Measurements from ENCODE around the gene PSMF1. TPM values are rescaled to one million over a fixed set of nuclear protein-coding genes. Genes with fewer than 3 reads are reported as not detected.

The PSMF1 gene, protein sequence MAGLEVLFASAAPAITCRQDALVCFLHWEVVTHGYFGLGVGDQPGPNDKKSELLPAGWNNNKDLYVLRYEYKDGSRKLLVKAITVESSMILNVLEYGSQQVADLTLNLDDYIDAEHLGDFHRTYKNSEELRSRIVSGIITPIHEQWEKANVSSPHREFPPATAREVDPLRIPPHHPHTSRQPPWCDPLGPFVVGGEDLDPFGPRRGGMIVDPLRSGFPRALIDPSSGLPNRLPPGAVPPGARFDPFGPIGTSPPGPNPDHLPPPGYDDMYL
- polyA plus RNA-seq, result 10 to 100 TPM; 24.2 to 72.5 TPM

GRCh38 chr20:1118336-1119127 is at the start of gene PSMF1:
PSMF1 (plus strand) TSS chr20:1118602; CDS start chr20:1118774, 172 bp downstream.
- 1% methylated on average over 62 of the region's 62 CpGs for WGBS, 2 donors
- Histone ChIP-seq H3K9me3 (ENCODE audit: control insufficient read depth in 2 of 2, insufficient read depth in 1 of 2, low read depth in 1 of 2, low read length in 1 of 2) (no peaks in the 10 kb centered on the region), H3K27me3 (ENCODE audit: control insufficient read depth in 1 of 2, insufficient read depth in 2 of 2, low read length in 2 of 2) (no peaks in the 10 kb centered on the region), H3K4me3 (ENCODE audit: low read depth in 1 of 2, low read length in 2 of 2) (peak within 1 kb of the TSS; percentile 90 to 96), H3K27ac (ENCODE audit: low read depth in 2 of 2, low read length in 1 of 2) (peak within 1 kb of the TSS; percentile 79 to 81), H3K4me1 (ENCODE audit: control insufficient read depth in 2 of 2, insufficient read depth in 2 of 2, low read length in 1 of 2) (peaks cover 0 to 6% of the 10 kb centered on the region in 2 donors), H3K36me3 (ENCODE audit: control insufficient read depth in 2 of 2, insufficient read depth in 2 of 2, low read length in 1 of 2) (no peaks in the 10 kb centered on the region)

- 80 to 83% methylated on average over 2 of the region's 2 CpGs for WGBS, 2 donors
- Histone ChIP-seq H3K9me3 (ENCODE audit: control insufficient read depth in 2 of 2, insufficient read depth in 1 of 2, low read depth in 1 of 2, low read length in 1 of 2) (no peaks in the 10 kb centered on the region), H3K27ac (ENCODE audit: low read depth in 2 of 2, low read length in 1 of 2) (no peak overlapping the region), H3K4me3 (ENCODE audit: low read depth in 1 of 2, low read length in 2 of 2) (no peak overlapping the region), H3K4me1 (ENCODE audit: control insufficient read depth in 2 of 2, insufficient read depth in 2 of 2, low read length in 1 of 2) (no peaks in the 10 kb centered on the region), H3K27me3 (ENCODE audit: control insufficient read depth in 1 of 2, insufficient read depth in 2 of 2, low read length in 2 of 2) (no peaks in the 10 kb centered on the region), H3K36me3 (ENCODE audit: control insufficient read depth in 2 of 2, insufficient read depth in 2 of 2, low read length in 1 of 2) (no peaks in the 10 kb centered on the region)
Measured at GRCh38 chr20:1072258-1072657, 46.1 kb upstream of the PSMF1 start.

- Histone ChIP-seq H3K36me3 (ENCODE audit: control insufficient read depth in 2 of 2, insufficient read depth in 2 of 2, low read length in 1 of 2) (no peaks in the 10 kb centered on the region), H3K27me3 (ENCODE audit: control insufficient read depth in 1 of 2, insufficient read depth in 2 of 2, low read length in 2 of 2) (no peaks in the 10 kb centered on the region), H3K4me1 (ENCODE audit: control insufficient read depth in 2 of 2, insufficient read depth in 2 of 2, low read length in 1 of 2) (no peaks in the 10 kb centered on the region), H3K27ac (ENCODE audit: low read depth in 2 of 2, low read length in 1 of 2) (no peak overlapping the region), H3K9me3 (ENCODE audit: control insufficient read depth in 2 of 2, insufficient read depth in 1 of 2, low read depth in 1 of 2, low read length in 1 of 2) (no peaks in the 10 kb centered on the region), H3K4me3 (ENCODE audit: low read depth in 1 of 2, low read length in 2 of 2) (no peak overlapping the region)
- WGBS, 2 donors, result 78 to 79% methylated on average over 3 of the region's 3 CpGs
Measured at GRCh38 chr20:1075616-1076015, 42.8 kb upstream of the PSMF1 start.

DNA sequence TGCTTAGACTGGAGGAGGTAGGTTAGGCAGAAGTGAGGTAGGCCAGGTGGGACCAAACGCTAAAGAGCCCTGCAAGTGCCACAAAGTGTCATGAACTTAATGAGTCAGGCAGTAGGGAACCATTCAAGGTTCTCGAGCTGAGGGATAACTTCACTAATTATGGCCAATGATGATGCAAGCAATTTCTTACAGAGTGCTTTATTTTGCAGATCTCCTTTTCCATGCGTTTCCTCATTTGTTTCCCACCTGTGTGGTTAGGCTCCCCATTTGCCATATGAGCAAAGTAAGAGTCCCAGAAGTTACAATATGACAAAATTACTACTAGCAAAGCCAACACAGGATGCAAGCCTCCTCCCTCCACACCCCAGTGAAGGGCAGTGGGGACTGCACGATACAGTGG is 36.5 kb upstream of the PSMF1 start:
- WGBS, 2 donors, result 92 to 93% methylated on average over 4 of the region's 4 CpGs

GRCh38 chr20:1083431-1084080 is 34.8 kb upstream of the PSMF1 start:
- Histone ChIP-seq H3K27ac (ENCODE audit: low read depth in 2 of 2, low read length in 1 of 2) (no peak overlapping the region), H3K4me1 (ENCODE audit: control insufficient read depth in 2 of 2, insufficient read depth in 2 of 2, low read length in 1 of 2) (no peaks in the 10 kb centered on the region), H3K9me3 (ENCODE audit: control insufficient read depth in 2 of 2, insufficient read depth in 1 of 2, low read depth in 1 of 2, low read length in 1 of 2) (no peaks in the 10 kb centered on the region), H3K27me3 (ENCODE audit: control insufficient read depth in 1 of 2, insufficient read depth in 2 of 2, low read length in 2 of 2) (no peaks in the 10 kb centered on the region), H3K36me3 (ENCODE audit: control insufficient read depth in 2 of 2, insufficient read depth in 2 of 2, low read length in 1 of 2) (no peaks in the 10 kb centered on the region), H3K4me3 (ENCODE audit: low read depth in 1 of 2, low read length in 2 of 2) (no peak overlapping the region)
- 53 to 64% methylated on average over 5 of the region's 5 CpGs for WGBS, 2 donors

More for the DNA sequence above, 36.5 kb upstream of the PSMF1 start:
- no peaks in the 10 kb centered on the region for H3K36me3 ChIP-seq (ENCODE audit: control insufficient read depth in 2 of 2, insufficient read depth in 2 of 2, low read length in 1 of 2)
- no peak overlapping the region for H3K4me3 ChIP-seq (ENCODE audit: low read depth in 1 of 2, low read length in 2 of 2)
- no peaks in the 10 kb centered on the region for H3K27me3 ChIP-seq (ENCODE audit: control insufficient read depth in 1 of 2, insufficient read depth in 2 of 2, low read length in 2 of 2)
- no peak overlapping the region for H3K27ac ChIP-seq (ENCODE audit: low read depth in 2 of 2, low read length in 1 of 2)
- H3K9me3 ChIP-seq (ENCODE audit: control insufficient read depth in 2 of 2, insufficient read depth in 1 of 2, low read depth in 1 of 2, low read length in 1 of 2), result no peaks in the 10 kb centered on the region
- H3K4me1 ChIP-seq (ENCODE audit: control insufficient read depth in 2 of 2, insufficient read depth in 2 of 2, low read length in 1 of 2), result no peaks in the 10 kb centered on the region

DNA sequence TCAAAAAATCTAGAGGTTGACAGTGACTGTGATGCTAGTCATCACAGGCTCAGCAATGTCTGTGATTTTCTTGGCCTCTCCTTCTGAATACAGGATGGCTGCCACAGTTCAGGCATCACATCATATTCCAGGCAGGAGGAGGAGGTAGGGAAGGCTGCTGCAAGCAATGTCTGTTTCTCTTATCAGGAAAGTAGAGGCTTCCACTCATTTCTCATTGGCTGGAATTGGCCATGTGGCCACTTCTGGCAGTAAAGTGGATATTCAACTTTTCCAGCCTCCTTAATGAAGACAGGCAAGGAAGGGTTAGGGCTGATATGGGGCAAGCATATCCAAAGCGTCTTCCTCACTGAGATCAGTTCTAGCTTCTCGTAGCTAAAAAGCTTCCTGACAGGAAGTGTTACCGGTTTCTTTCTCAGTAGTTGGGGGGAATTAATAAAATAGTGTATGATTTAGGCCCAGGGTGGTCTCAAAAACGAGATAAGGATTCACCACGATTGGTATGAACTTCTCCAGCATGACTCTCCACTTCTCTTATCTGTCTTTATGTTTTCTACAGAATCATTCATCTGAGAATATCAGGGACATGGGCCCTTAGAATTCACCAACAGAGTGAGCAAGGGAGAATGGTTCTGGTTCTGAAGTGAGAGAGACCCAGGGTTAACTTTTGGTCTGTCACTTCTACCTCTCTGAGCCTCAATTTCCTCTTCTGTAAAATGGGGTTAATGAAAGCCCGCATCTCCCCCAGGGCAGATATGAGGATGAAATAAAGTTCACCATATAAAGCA is 32.7 kb upstream of the PSMF1 start:
- no peaks in the 10 kb centered on the region for H3K36me3 ChIP-seq (ENCODE audit: control insufficient read depth in 2 of 2, insufficient read depth in 2 of 2, low read length in 1 of 2)
- no peak overlapping the region for H3K27ac ChIP-seq (ENCODE audit: low read depth in 2 of 2, low read length in 1 of 2)
- H3K4me3 ChIP-seq (ENCODE audit: low read depth in 1 of 2, low read length in 2 of 2), result no peak overlapping the region
- no peaks in the 10 kb centered on the region for H3K27me3 ChIP-seq (ENCODE audit: control insufficient read depth in 1 of 2, insufficient read depth in 2 of 2, low read length in 2 of 2)
- peaks cover 0 to 3% of the 10 kb centered on the region in 2 donors for H3K9me3 ChIP-seq (ENCODE audit: control insufficient read depth in 2 of 2, insufficient read depth in 1 of 2, low read depth in 1 of 2, low read length in 1 of 2)
- 63 to 66% methylated on average over 6 of the region's 6 CpGs for WGBS, 2 donors
- no peaks in the 10 kb centered on the region for H3K4me1 ChIP-seq (ENCODE audit: control insufficient read depth in 2 of 2, insufficient read depth in 2 of 2, low read length in 1 of 2)

GRCh38 chr20:1086277-1087213 is 31.9 kb upstream of the PSMF1 start:
- no peak overlapping the region for H3K4me3 ChIP-seq (ENCODE audit: low read depth in 1 of 2, low read length in 2 of 2)
- 39 to 45% methylated on average over 5 of the region's 5 CpGs for WGBS, 2 donors
- no peaks in the 10 kb centered on the region for H3K27me3 ChIP-seq (ENCODE audit: control insufficient read depth in 1 of 2, insufficient read depth in 2 of 2, low read length in 2 of 2)
- no peaks in the 10 kb centered on the region for H3K4me1 ChIP-seq (ENCODE audit: control insufficient read depth in 2 of 2, insufficient read depth in 2 of 2, low read length in 1 of 2)
- H3K9me3 ChIP-seq (ENCODE audit: control insufficient read depth in 2 of 2, insufficient read depth in 1 of 2, low read depth in 1 of 2, low read length in 1 of 2), result peaks cover 0 to 3% of the 10 kb centered on the region in 2 donors
- H3K36me3 ChIP-seq (ENCODE audit: control insufficient read depth in 2 of 2, insufficient read depth in 2 of 2, low read length in 1 of 2), result no peaks in the 10 kb centered on the region
- H3K27ac ChIP-seq (ENCODE audit: low read depth in 2 of 2, low read length in 1 of 2), result no peak overlapping the region

GRCh38 chr20:1087311-1087905 is 31.0 kb upstream of the PSMF1 start:
- Histone ChIP-seq H3K4me3 (ENCODE audit: low read depth in 1 of 2, low read length in 2 of 2) (no peak overlapping the region), H3K27me3 (ENCODE audit: control insufficient read depth in 1 of 2, insufficient read depth in 2 of 2, low read length in 2 of 2) (no peaks in the 10 kb centered on the region), H3K9me3 (ENCODE audit: control insufficient read depth in 2 of 2, insufficient read depth in 1 of 2, low read depth in 1 of 2, low read length in 1 of 2) (peaks cover 0 to 3% of the 10 kb centered on the region in 2 donors), H3K27ac (ENCODE audit: low read depth in 2 of 2, low read length in 1 of 2) (no peak overlapping the region), H3K36me3 (ENCODE audit: control insufficient read depth in 2 of 2, insufficient read depth in 2 of 2, low read length in 1 of 2) (no peaks in the 10 kb centered on the region), H3K4me1 (ENCODE audit: control insufficient read depth in 2 of 2, insufficient read depth in 2 of 2, low read length in 1 of 2) (no peaks in the 10 kb centered on the region)
- 62 to 76% methylated on average over 4 of the region's 4 CpGs for WGBS, 2 donors
